ENCODE results near the gene CRIP3.
"Not testable (repeated sequence)": the region's sequence is repeated elsewhere in the genome, so short reads cannot be mapped to it uniquely, and the experiment has no call there.

The CRIP3 gene, protein sequence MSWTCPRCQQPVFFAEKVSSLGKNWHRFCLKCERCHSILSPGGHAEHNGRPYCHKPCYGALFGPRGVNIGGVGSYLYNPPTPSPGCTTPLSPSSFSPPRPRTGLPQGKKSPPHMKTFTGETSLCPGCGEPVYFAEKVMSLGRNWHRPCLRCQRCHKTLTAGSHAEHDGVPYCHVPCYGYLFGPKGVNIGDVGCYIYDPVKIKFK

GRCh38 chr6:43308101-43308989 lies at the start of gene CRIP3:
TSS of gene CRIP3 (minus strand) at chr6:43308826. CDS start at chr6:43308792, 34 bp downstream.
- DNase-seq = peak; percentile 62

DNA sequence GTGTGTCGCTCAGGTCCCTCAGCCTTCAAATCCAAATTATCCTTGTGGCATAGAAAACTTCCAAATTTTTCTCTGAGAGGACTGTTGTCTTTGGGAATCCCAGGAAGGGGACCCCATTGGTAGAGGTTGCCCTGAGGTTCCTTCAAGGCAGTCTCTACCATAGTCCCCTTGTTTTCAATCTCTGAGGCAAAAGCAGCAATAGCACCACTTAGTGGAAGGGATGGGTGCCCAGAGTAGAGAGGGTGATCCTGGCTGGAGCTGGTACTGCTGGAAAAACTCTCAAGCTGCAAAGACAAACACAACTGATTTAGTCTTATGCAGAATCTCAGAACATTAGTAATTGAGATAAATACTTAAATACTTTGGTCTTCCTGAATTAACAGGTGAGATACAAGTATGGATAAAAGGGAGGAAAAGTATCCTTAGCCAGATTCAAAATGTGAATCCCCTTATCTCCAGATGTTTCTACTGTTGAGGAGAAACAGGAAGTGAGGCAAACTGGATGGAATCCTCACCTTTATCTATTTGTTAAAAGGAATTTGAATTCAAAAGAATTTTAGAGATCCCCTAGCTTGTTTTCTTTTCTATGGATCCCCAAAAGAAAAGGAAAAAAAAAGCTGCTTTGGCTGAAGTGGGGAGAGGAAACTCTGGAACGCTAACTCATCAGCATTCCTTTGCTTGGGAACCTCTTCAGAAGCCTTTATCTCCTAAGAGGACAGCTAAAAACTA lies 47.4 kb upstream of the CRIP3 start:
- peak; percentile 46 for DNase-seq

DNA sequence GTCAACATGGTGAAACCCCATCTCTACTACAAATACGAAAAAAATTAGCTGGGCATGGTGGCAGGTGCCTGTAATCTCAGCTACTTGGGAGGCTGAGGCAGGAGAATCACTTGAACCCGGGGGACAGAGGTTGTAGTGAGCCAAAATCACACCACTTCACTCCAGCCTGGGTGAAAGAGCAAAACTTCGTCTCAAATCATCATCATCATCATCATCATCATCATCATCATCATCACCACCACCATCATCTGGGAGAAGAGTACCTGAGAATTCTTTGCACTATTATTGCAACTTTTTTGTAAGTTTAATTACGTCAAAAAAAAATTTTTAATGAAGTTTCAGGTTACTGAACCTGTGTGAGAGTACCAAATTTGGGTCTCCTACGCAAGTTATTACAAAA lies 43.3 kb upstream of the CRIP3 start:
- not testable (repeated sequence) for DNase-seq

DNA sequence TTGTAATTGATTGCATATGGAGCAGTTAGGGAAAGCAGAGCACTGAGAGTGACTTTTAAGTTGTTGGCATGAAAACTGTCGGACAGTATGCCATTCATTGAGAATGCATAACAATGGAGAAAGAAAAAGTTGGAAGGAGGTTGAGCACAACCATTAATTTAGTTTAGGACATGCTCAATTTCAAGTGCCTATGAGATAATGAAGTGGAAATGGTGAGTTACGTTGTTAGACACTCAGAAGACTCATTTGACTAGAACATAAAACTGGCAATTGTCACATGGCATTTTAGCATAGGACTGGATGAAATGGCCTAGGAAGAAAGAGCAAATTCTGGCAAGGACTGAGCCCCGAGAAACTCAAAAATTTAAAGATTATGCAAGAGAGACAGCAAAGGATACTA lies 38.8 kb upstream of the CRIP3 start:
- no peak for DNase-seq

GRCh38 chr6:43347021-43347420 lies 38.4 kb upstream of the CRIP3 start:
- DNase-seq = no peak

DNA sequence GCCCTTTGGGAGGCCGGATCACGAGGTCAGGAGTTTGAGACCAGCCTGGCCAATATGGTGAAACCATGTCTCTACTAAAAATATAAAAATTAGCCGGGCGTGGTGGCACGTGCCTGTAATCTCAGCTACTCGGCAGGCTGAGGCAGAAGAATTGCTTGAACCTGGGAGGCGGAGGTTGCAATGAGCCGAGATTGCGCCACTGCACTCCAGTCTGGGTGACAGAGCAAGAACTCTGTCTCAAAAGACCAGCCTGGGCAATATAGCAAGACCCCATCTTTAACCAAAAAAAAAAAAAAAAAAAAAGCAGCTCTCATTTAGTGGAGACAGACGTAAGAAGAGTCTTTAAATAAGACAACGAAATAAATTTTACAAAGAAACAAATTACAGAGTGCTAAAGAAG lies 37.6 kb upstream of the CRIP3 start:
- DNase-seq = not testable (repeated sequence)

DNA sequence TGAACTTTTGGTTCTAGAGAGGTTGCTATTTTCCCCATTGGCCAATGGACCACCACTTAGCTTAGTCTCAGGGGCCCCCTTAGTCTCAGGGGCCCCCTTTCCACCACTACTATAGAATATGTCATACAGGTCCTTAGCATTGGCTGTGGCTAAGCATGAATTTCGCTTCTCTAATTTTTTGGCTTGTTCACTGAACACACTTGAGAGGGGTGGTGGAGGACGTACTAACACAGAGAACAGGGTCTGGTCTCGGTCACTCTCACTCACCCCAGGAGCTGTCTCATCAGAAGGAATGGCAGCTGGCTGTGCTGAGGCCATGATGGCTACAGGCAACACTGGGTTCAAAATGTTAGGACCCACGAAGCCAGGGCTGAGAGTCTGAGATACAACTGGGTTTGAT lies 30.5 kb upstream of the CRIP3 start:
- DNase-seq = no peak

- DNase-seq = no peak
These were observed 29.6 kb upstream of the CRIP3 start for GRCh38 chr6:43338243-43338642.

DNA sequence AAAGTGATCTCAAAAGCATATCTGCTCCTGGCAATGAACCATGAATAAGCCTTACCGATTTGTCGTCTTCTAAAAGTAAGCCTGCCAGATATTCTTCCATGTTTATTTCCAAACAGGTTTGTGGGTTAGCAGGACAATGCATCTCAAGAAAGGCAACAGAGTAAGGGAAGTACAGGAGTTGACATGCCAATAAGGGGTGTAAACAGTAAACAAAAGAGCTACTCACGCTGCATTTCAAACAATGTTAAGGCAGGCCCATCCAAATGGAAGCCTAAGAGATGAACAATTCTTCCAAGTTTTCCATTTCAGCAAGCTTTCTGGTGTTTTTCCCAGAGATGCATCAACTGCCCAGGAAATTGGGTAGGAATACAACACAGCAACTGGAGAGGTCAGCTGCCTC lies 27.8 kb upstream of the CRIP3 start:
- no peak for DNase-seq

GRCh38 chr6:43335469-43335868 lies 26.8 kb upstream of the CRIP3 start:
- DNase-seq = no peak

DNA sequence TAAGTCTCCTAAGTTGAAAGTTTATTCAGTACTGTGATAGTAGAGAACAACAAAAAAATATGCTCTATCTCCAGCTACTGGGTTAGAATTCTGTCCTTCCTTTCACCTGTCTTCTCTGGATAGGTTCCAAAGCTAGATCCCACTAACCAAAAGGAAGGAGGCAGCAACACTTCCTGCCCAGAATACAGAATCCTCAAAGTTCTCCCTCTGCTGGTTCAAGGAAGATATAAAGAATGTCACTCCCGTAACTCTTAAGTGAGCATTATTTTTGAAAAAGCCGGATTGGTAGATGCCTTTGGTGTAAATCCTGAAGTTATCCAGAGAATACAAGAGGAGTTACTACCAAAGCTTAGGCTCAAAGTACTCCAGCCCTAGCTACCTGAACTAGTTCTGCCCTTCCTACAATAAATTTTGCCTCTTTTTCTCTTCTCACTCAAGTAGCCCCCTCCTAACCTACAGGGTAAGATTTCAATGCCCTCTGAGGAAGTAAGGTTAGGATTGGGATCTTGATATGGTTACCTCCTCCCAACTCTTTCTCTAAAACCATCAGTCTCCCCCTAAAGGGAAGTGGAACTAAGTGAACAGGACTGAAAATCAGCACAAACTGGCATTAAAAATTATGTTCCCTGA lies 26.0 kb upstream of the CRIP3 start:
- DNase-seq = peak; percentile 68

DNA sequence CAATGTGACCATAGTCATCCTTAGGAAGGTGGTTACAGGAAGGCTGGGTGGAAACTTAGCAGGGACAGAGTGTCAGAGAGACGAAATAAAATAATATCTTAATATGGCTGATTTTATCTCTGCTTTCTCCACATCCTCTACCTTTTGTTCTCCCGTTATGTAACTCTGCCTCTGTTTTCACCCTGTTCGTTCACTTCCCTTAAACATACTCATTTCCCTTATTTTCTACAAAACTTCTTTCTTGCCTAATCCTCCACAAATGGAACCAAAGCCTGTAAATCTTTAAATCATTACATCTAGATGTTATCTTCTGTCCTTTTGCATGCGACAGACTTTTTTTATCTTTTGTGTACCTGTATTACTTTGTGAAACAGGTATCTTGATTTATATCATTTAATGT lies 23.3 kb upstream of the CRIP3 start:
- peak; percentile 24 for DNase-seq

- DNase-seq = no peak
These were observed 22.8 kb upstream of the CRIP3 start for GRCh38 chr6:43331470-43331869.

GRCh38 chr6:43328528-43328927 lies 19.9 kb upstream of the CRIP3 start:
- DNase-seq = no peak

GRCh38 chr6:43325876-43326275 lies 17.2 kb upstream of the CRIP3 start:
- peak; percentile 41 for DNase-seq

DNA sequence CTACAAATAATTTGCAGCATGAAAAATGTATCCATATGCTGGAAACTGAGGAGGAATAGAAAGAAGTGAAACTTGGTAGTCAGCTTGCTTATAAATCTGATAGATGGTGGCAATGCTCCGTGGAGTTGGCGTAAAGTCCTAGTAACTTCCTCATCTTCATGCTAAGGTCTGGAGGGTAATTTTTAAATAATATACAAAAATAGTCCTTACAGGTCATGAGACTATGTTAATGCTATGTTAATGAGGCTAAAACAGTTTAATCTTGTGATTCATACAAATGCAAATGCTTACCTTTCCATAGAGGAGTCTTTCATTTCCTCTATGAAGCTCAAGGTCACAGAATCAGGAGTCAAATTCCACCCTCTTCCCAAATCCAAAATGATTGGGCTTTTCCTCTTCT lies 9.4 kb upstream of the CRIP3 start:
- no peak for DNase-seq

- DNase-seq = no peak
These were observed 5.2 kb upstream of the CRIP3 start for GRCh38 chr6:43313813-43314212.

DNA sequence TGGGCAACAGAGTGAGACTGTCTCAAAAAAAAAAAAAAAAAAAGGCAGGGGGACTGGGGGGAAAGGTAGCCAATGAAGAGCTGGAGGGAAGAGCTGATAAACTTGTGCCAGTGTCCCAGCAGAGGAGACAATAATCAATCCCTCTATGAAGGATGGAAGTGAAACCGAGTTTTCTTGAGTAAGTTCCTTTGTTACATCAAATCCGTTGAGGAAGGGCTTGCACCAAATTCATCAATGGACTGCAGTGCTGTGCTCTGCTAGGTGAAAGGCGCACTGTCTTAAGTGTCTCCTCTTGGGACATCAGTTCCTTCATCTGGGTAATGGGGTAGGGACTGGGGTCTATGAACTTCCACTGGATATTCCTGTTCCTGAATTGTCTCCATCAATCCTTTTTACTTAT lies 3.0 kb upstream of the CRIP3 start:
- DNase-seq = no peak

DNA sequence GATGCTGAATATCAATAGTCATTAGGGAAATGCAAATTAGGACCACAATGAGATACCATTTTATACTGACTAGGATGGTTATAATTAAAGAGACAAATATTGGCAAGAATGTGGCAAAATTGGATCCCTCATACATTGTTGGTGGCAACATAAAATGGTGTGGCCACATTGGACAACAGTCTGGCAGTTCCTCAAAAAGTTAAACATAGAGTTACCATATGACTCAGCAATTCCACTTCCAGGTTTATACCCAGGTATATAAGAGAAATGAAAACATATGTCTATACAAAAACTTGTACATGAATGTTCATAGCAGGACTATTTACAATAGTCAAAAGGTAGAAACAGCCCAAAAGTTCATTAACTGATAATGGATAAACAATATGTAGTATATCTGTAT lies 2.0 kb upstream of the CRIP3 start:
- peak; percentile 65 for DNase-seq

DNA sequence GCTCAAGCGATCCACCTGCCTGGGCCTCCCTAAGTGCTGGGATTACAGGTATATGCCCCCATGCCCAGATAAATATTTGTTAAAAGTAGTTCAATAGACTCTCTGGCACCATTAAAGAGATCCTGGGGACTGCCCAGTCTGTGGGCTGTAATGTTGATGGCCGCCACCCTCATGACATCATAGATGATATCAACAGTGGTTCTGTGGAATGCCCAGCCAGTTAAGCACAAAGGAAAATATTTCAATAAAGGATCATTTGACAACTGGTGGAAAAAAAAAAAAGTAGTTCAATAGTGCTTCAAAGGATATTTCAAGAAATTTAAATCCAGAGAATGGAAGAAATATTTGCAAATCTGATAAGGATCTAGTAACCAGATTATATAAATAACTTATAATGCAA lies 1.5 kb upstream of the CRIP3 start:
- no peak for DNase-seq

DNA sequence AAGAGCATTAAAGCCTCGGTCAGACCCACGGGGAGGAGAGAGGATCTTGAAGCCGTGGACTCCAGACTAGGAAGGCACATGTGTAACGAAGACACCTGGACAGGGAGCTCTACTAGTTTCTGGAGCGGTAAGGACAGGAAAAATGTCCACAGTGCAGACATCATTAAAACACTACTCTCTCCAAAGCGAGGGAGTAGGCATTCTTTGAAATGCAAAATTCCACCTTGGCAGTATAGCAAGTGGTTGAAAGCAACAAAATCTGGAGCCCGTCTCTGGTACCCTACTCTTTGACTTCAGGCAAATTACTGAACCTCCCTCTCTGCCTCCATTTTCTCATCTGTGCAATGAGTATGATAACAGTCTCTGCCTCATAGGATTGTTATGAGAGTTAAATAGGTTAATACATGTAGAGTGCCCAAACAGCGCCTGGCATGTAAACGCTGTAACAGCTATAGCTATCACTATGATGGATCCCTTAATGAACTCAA lies 408 bp upstream of the CRIP3 start:
- no peak for DNase-seq

DNA sequence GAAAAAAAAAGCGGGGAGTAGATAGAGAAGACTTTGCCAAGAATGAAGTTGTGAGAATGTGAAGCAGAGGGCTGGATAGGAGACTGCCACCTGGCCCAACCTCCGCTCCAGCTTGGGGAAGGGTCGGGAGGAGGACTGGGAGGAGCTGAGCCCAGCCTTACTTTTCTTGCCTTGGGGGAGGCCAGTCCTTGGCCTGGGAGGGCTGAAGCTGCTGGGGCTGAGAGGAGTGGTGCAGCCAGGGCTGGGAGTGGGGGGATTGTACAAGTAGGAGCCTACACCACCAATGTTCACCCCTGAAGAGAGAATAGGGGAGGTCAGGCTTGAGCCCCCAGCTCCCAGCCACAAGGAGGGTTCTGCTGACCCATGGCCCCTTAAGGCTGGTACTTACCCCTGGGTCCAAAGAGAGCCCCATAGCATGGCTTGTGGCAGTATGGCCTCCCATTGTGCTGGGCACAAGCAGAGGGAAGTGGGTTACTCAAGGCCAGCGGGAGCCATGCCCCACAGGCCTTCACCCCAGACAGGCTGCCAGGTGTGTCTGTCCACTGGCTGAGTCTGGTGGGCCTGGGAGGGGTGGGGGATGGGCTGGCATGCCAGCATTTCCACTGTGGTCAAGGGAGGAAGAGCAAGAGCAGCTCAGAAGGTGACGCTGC lies 1.1 kb downstream of the CRIP3 start:
- no peak for DNase-seq

DNA sequence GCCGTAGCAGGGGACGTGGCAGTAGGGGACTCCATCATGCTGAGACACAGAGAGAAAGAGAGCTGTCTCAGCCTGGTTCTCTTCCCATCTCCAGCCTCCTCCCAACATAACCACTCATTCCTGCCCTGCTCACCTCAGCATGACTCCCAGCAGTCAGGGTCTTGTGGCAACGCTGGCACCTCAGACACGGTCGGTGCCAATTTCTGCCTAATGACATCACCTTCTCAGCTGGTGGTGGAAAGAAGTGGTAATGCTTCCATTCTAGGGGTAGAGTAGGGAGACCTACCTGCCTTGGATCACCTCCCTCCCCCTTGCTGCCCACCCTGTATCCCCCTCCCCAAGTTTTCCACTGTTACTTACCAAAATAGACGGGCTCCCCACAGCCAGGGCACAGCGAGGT lies 2.5 kb downstream of the CRIP3 start:
- no peak for DNase-seq
